NB4 (cell line): ENCODE data around the gene NHS.

Experiments
- CTCF ChIP-seq: IDR thresholded peaks from one replicate; pipeline ENCODE4 v1.5.1; 2012; ENCODE audit warnings: low read depth, low read length
- MAX ChIP-seq: IDR thresholded peaks from 2 replicates; pipeline ENCODE4 v1.6.1; 2011; ENCODE audit warnings: low read depth, low read length
- MYC ChIP-seq: IDR thresholded peaks from 2 replicates; pipeline ENCODE4 v1.6.1; 2011; ENCODE audit warnings: low read depth, low read length
- POLR2A ChIP-seq: IDR thresholded peaks from 2 replicates; pipeline ENCODE4 v1.6.1; 2011; ENCODE audit warnings: mild to moderate bottlenecking; ENCODE audit not compliant: insufficient read length; ENCODE audit errors: extremely low read depth

GRCh38 chrX:17546356-17546755 is 171.4 kb downstream of the NHS start:
- TF ChIP-seq CTCF (no peak), MAX (no peak), MYC (no peak), POLR2A (no peak)
